Measurements from ENCODE around the gene CCND1.

The CCND1 gene

DNA sequence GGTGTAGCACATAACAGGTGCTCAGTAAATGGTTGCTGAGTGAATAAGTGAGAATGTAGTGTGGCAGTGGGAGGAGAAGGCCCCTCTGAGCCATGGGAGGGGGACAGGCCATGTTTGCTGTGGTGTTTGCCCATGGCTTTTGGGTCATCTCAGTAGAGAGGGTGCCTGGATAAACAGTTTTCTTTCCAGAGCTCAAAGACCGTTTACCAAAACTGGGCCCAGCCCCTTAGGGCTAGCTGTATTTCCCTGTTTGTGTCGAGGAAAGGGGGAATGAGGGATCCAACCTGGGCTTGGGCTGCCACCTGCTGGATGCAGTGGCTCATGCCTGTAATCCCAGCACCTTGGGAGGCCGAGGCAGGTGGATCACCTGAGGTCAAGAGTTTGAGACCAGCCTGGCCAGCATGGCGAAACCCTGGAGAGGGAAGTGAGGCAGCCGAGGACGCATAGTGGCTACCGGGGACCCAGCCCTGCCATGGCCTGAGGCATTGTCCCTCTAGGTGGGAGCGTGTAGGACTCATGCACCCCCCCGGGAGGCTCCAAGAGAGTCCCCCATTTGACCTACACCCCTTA, 42.9 kb downstream of the CCND1 start:
- TF ChIP-seq FOXP2 (optimal IDR thresholded peaks at IDR 0.05; ENCODE audit: borderline replicate concordance, extremely low read depth, extremely low read length, insufficient read depth), result no peak
- TF ChIP-seq REST (IDR thresholded peaks at IDR 0.05; ENCODE audit: insufficient read depth in 1 of 2, low read depth in 2 of 2, low read length in 2 of 2), result no peak
- no peak for TF ChIP-seq SIN3A (IDR thresholded peaks at IDR 0.05; ENCODE audit: borderline replicate concordance, insufficient read depth, low read length)
- TF ChIP-seq POLR2AphosphoS5 (IDR thresholded peaks at IDR 0.05; ENCODE audit: low read depth, low read length), result no peak
- TF ChIP-seq TAF1 (IDR thresholded peaks at IDR 0.05; ENCODE audit: borderline replicate concordance, insufficient read depth, low read length), result no peak

GRCh38 chr11:69684651-69685050, 43.7 kb downstream of the CCND1 start:
- TF ChIP-seq REST (IDR thresholded peaks at IDR 0.05; ENCODE audit: insufficient read depth in 1 of 2, low read depth in 2 of 2, low read length in 2 of 2) (no peak), SIN3A (IDR thresholded peaks at IDR 0.05; ENCODE audit: borderline replicate concordance, insufficient read depth, low read length) (no peak), TAF1 (IDR thresholded peaks at IDR 0.05; ENCODE audit: borderline replicate concordance, insufficient read depth, low read length) (no peak), POLR2AphosphoS5 (IDR thresholded peaks at IDR 0.05; ENCODE audit: low read depth, low read length) (no peak), FOXP2 (optimal IDR thresholded peaks at IDR 0.05; ENCODE audit: borderline replicate concordance, extremely low read depth, extremely low read length, insufficient read depth) (no peak)

GRCh38 chr11:69685348-69685747, 44.4 kb downstream of the CCND1 start:
- TF ChIP-seq SIN3A (IDR thresholded peaks at IDR 0.05; ENCODE audit: borderline replicate concordance, insufficient read depth, low read length) (no peak), POLR2AphosphoS5 (IDR thresholded peaks at IDR 0.05; ENCODE audit: low read depth, low read length) (no peak), FOXP2 (optimal IDR thresholded peaks at IDR 0.05; ENCODE audit: borderline replicate concordance, extremely low read depth, extremely low read length, insufficient read depth) (no peak), TAF1 (IDR thresholded peaks at IDR 0.05; ENCODE audit: borderline replicate concordance, insufficient read depth, low read length) (no peak), REST (IDR thresholded peaks at IDR 0.05; ENCODE audit: insufficient read depth in 1 of 2, low read depth in 2 of 2, low read length in 2 of 2) (no peak)

DNA sequence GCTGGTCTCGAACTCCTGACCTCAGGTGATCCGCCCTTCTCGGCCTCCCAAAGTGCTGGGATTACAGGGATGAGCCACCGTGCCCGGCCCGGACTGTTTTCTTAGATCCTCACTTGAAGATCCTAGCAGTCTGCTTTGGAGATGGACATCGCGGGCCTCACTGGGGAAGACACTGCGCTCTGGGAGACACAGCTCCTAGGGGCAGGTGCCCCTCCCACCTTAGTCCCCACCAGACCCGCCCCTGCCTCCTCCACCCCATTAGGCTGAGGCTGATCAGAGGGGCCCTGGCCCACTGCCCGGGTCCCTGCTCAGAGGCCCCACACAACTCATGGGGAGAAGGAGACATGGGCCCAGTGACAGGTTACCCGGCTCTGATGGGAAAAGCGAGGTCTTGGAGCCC, 45.5 kb downstream of the CCND1 start:
- TF ChIP-seq TAF1 (IDR thresholded peaks at IDR 0.05; ENCODE audit: borderline replicate concordance, insufficient read depth, low read length) (no peak), SIN3A (IDR thresholded peaks at IDR 0.05; ENCODE audit: borderline replicate concordance, insufficient read depth, low read length) (no peak), REST (IDR thresholded peaks at IDR 0.05; ENCODE audit: insufficient read depth in 1 of 2, low read depth in 2 of 2, low read length in 2 of 2) (no peak)

- TF ChIP-seq TAF1 (IDR thresholded peaks at IDR 0.05; ENCODE audit: borderline replicate concordance, insufficient read depth, low read length) (no peak), REST (IDR thresholded peaks at IDR 0.05; ENCODE audit: insufficient read depth in 1 of 2, low read depth in 2 of 2, low read length in 2 of 2) (no peak), FOXP2 (optimal IDR thresholded peaks at IDR 0.05; ENCODE audit: borderline replicate concordance, extremely low read depth, extremely low read length, insufficient read depth) (no peak), SIN3A (IDR thresholded peaks at IDR 0.05; ENCODE audit: borderline replicate concordance, insufficient read depth, low read length) (no peak), POLR2AphosphoS5 (IDR thresholded peaks at IDR 0.05; ENCODE audit: low read depth, low read length) (no peak)
Observed at GRCh38 chr11:69686856-69687255, 45.9 kb downstream of the CCND1 start.

Measured in PFSK-1 (cell line).